HepG2 (cell line): Measurements from ENCODE around the gene BMAL1.

Experiments
- KLF9 ChIP-seq: IDR thresholded peaks from 2 replicates; pipeline ENCODE4 v1.6.1; 2016; ENCODE audit warnings: low read depth
- TF ChIP-seq, protein P1 (sequence below): sonication (generic); formaldehyde crosslinking; IDR thresholded peaks from 2 replicates; pipeline ENCODE4 v1.5.0; 2020; ENCODE audit warnings: mild to moderate bottlenecking, missing genetic modification reagents, moderate library complexity
- TF ChIP-seq, protein P2 (sequence below): sonication (generic); formaldehyde crosslinking; IDR thresholded peaks from 2 replicates; pipeline ENCODE4 v1.4.0; 2020; ENCODE audit warnings: missing genetic modification reagents

DNA sequence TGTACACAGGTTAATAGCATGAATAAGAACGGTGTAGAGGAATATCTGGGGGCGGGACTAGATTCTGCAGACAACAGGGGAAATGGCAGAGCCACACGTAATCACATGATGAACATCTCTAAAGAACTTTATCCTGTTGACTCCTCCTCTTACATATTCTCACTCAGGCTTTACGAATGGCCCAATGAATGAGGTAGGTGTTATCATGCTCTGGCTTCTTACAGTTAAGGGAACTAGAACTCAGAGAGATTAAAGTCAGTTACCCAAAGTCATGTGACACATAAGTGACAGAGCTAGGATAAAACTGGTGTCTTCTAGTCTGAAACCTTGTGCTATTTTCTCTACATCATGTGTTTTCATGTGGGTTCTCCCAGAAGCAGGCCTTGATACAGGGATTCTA lies 49.0 kb upstream of the BMAL1 start:
- no peak for TF ChIP-seq KLF9 (CRISPR knock-in tag)
- TF ChIP-seq, protein P1, sequence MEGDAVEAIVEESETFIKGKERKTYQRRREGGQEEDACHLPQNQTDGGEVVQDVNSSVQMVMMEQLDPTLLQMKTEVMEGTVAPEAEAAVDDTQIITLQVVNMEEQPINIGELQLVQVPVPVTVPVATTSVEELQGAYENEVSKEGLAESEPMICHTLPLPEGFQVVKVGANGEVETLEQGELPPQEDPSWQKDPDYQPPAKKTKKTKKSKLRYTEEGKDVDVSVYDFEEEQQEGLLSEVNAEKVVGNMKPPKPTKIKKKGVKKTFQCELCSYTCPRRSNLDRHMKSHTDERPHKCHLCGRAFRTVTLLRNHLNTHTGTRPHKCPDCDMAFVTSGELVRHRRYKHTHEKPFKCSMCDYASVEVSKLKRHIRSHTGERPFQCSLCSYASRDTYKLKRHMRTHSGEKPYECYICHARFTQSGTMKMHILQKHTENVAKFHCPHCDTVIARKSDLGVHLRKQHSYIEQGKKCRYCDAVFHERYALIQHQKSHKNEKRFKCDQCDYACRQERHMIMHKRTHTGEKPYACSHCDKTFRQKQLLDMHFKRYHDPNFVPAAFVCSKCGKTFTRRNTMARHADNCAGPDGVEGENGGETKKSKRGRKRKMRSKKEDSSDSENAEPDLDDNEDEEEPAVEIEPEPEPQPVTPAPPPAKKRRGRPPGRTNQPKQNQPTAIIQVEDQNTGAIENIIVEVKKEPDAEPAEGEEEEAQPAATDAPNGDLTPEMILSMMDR: no peak
- TF ChIP-seq, protein P2, sequence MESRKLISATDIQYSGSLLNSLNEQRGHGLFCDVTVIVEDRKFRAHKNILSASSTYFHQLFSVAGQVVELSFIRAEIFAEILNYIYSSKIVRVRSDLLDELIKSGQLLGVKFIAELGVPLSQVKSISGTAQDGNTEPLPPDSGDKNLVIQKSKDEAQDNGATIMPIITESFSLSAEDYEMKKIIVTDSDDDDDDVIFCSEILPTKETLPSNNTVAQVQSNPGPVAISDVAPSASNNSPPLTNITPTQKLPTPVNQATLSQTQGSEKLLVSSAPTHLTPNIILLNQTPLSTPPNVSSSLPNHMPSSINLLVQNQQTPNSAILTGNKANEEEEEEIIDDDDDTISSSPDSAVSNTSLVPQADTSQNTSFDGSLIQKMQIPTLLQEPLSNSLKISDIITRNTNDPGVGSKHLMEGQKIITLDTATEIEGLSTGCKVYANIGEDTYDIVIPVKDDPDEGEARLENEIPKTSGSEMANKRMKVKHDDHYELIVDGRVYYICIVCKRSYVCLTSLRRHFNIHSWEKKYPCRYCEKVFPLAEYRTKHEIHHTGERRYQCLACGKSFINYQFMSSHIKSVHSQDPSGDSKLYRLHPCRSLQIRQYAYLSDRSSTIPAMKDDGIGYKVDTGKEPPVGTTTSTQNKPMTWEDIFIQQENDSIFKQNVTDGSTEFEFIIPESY (CRISPR knock-in tag): no peak
